SU-DHL-6 (cell line): ENCODE measurements around the gene RLN1.

Experiments used
- CTCF ChIP-seq: fragments of 200-600 bp; sonication (generic); IDR thresholded peaks from one replicate; pipeline ENCODE4 v1.5.1; 2017; ENCODE audit warnings: antibody characterized with exemption, mild to moderate bottlenecking, low read length, moderate library complexity; ENCODE audit not compliant: insufficient read depth, poor library complexity, severe bottlenecking
- EZH2phosphoT487 ChIP-seq: fragments of 200-600 bp; sonication (generic), shearing (Covaris generic); conservative IDR thresholded peaks from 2 replicates; pipeline ENCODE4 v1.6.1; 2018; ENCODE audit warnings: mild to moderate bottlenecking, antibody characterized with exemption, low read length, moderate library complexity, mixed read lengths

GRCh38 chr9:5326187-5326586 lies 13.5 kb downstream of the RLN1 start:
- TF ChIP-seq CTCF (no peak), EZH2phosphoT487 (no peak)
